Measurements from ENCODE around the gene IL17A.

Gene IL17A

GRCh38 chr6:52186075-52186474, at the start of gene IL17A:
Gene IL17A, plus strand, starts transcription at chr6:52186375. Its CDS starts 57 bp downstream, at chr6:52186432.
- no peak within 1 kb of the TSS for H3K4me3 Mint-ChIP-seq
- H3K4me1 Mint-ChIP-seq: peaks cover 7% of the 10 kb centered on the region
- no peaks in the 10 kb centered on the region for H3K36me3 Mint-ChIP-seq (ENCODE audit: low read depth)
- no peak for ATAC-seq
- no peak within 1 kb of the TSS for H3K27ac Mint-ChIP-seq
- peaks cover 51% of the 10 kb centered on the region for H3K27me3 Mint-ChIP-seq
- H3K9me3 Mint-ChIP-seq: no peaks in the 10 kb centered on the region
- no peak for DNase-seq

GRCh38 chr6:52136934-52137467, 49.2 kb upstream of the IL17A start:
- Mint-ChIP-seq H3K27me3 (peaks cover 23% of the 10 kb centered on the region), H3K9me3 (no peaks in the 10 kb centered on the region), H3K4me3 (no peak overlapping the region), H3K4me1 (peaks cover 13% of the 10 kb centered on the region), H3K36me3 (ENCODE audit: low read depth) (no peaks in the 10 kb centered on the region), H3K27ac (no peak overlapping the region)
- no peak for DNase-seq
- ATAC-seq: no peak

- Mint-ChIP-seq H3K36me3 (ENCODE audit: low read depth) (no peaks in the 10 kb centered on the region), H3K4me1 (peaks cover 13% of the 10 kb centered on the region), H3K27me3 (peaks cover 33% of the 10 kb centered on the region), H3K4me3 (no peak overlapping the region), H3K9me3 (no peaks in the 10 kb centered on the region), H3K27ac (no peak overlapping the region)
- no peak for ATAC-seq
- no peak for DNase-seq
These were observed 47.9 kb upstream of the IL17A start for GRCh38 chr6:52138284-52138683.

- Mint-ChIP-seq H3K27me3 (peaks cover 45% of the 10 kb centered on the region), H3K4me1 (peaks cover 8% of the 10 kb centered on the region), H3K36me3 (ENCODE audit: low read depth) (no peaks in the 10 kb centered on the region), H3K4me3 (no peak overlapping the region), H3K9me3 (no peaks in the 10 kb centered on the region), H3K27ac (no peak overlapping the region)
- DNase-seq (no peak), ATAC-seq (no peak)
These were observed 46.0 kb upstream of the IL17A start for GRCh38 chr6:52139985-52140680.

GRCh38 chr6:52141596-52141995, 44.6 kb upstream of the IL17A start:
- Mint-ChIP-seq H3K4me3 (no peak overlapping the region), H3K4me1 (peaks cover 8% of the 10 kb centered on the region), H3K9me3 (no peaks in the 10 kb centered on the region), H3K27me3 (peaks cover 47% of the 10 kb centered on the region), H3K36me3 (ENCODE audit: low read depth) (no peaks in the 10 kb centered on the region), H3K27ac (no peak overlapping the region)
- ATAC-seq (no peak), DNase-seq (no peak)

- Mint-ChIP-seq H3K27ac (no peak overlapping the region), H3K9me3 (no peaks in the 10 kb centered on the region), H3K4me1 (peaks cover 8% of the 10 kb centered on the region), H3K36me3 (ENCODE audit: low read depth) (no peaks in the 10 kb centered on the region), H3K27me3 (peaks cover 57% of the 10 kb centered on the region), H3K4me3 (no peak overlapping the region)
- no peak for ATAC-seq
- no peak for DNase-seq
These were observed 43.6 kb upstream of the IL17A start for GRCh38 chr6:52142556-52142955.

GRCh38 chr6:52143551-52143950, 42.6 kb upstream of the IL17A start:
- DNase-seq: no peak
- H3K27ac Mint-ChIP-seq: no peak overlapping the region
- no peak for ATAC-seq
- H3K9me3 Mint-ChIP-seq: no peaks in the 10 kb centered on the region
- no peaks in the 10 kb centered on the region for H3K36me3 Mint-ChIP-seq (ENCODE audit: low read depth)
- H3K4me3 Mint-ChIP-seq: no peak overlapping the region
- H3K27me3 Mint-ChIP-seq: peaks cover 64% of the 10 kb centered on the region
- peaks cover 8% of the 10 kb centered on the region for H3K4me1 Mint-ChIP-seq

- Mint-ChIP-seq H3K9me3 (no peaks in the 10 kb centered on the region), H3K4me1 (peaks cover 8% of the 10 kb centered on the region), H3K36me3 (ENCODE audit: low read depth) (no peaks in the 10 kb centered on the region), H3K27me3 (peaks cover 68% of the 10 kb centered on the region), H3K27ac (no peak overlapping the region), H3K4me3 (no peak overlapping the region)
- no peak for DNase-seq
- peak; percentile 51 for ATAC-seq
These were observed 41.7 kb upstream of the IL17A start for GRCh38 chr6:52144196-52145076.

- ATAC-seq (no peak), DNase-seq (no peak)
- peaks cover 65% of the 10 kb centered on the region for H3K27me3 Mint-ChIP-seq
- no peak overlapping the region for H3K4me3 Mint-ChIP-seq
- no peaks in the 10 kb centered on the region for H3K36me3 Mint-ChIP-seq (ENCODE audit: low read depth)
- no peak overlapping the region for H3K27ac Mint-ChIP-seq
- no peaks in the 10 kb centered on the region for H3K9me3 Mint-ChIP-seq
- peaks cover 5% of the 10 kb centered on the region for H3K4me1 Mint-ChIP-seq
These were observed 39.2 kb upstream of the IL17A start for GRCh38 chr6:52146851-52147445.

- no peak for DNase-seq
- Mint-ChIP-seq H3K27ac (no peak overlapping the region), H3K9me3 (no peaks in the 10 kb centered on the region), H3K4me3 (no peak overlapping the region), H3K4me1 (peaks cover 8% of the 10 kb centered on the region), H3K27me3 (peaks cover 54% of the 10 kb centered on the region), H3K36me3 (ENCODE audit: low read depth) (no peaks in the 10 kb centered on the region)
- ATAC-seq: no peak
These were observed 37.1 kb upstream of the IL17A start for GRCh38 chr6:52149076-52149475.

GRCh38 chr6:52149949-52150348, 36.2 kb upstream of the IL17A start:
- ATAC-seq (no peak), DNase-seq (no peak)
- Mint-ChIP-seq H3K27me3 (peaks cover 48% of the 10 kb centered on the region), H3K9me3 (no peaks in the 10 kb centered on the region), H3K36me3 (ENCODE audit: low read depth) (no peaks in the 10 kb centered on the region), H3K4me1 (peaks cover 3% of the 10 kb centered on the region), H3K27ac (no peak overlapping the region), H3K4me3 (no peak overlapping the region)

GRCh38 chr6:52152070-52152423, 34.1 kb upstream of the IL17A start:
- peaks cover 24% of the 10 kb centered on the region for H3K4me1 Mint-ChIP-seq
- peaks cover 38% of the 10 kb centered on the region for H3K27me3 Mint-ChIP-seq
- H3K27ac Mint-ChIP-seq: no peak overlapping the region
- DNase-seq (no peak), ATAC-seq (no peak)
- H3K9me3 Mint-ChIP-seq: no peaks in the 10 kb centered on the region
- H3K4me3 Mint-ChIP-seq: no peak overlapping the region
- peaks cover 2% of the 10 kb centered on the region for H3K36me3 Mint-ChIP-seq (ENCODE audit: low read depth)

GRCh38 chr6:52152711-52153160, 33.4 kb upstream of the IL17A start:
- peaks cover 2% of the 10 kb centered on the region for H3K36me3 Mint-ChIP-seq (ENCODE audit: low read depth)
- H3K9me3 Mint-ChIP-seq: no peaks in the 10 kb centered on the region
- no peak overlapping the region for H3K4me3 Mint-ChIP-seq
- no peak overlapping the region for H3K27ac Mint-ChIP-seq
- ATAC-seq: no peak
- no peak for DNase-seq
- peaks cover 31% of the 10 kb centered on the region for H3K4me1 Mint-ChIP-seq
- peaks cover 31% of the 10 kb centered on the region for H3K27me3 Mint-ChIP-seq

GRCh38 chr6:52154381-52154780, 31.8 kb upstream of the IL17A start:
- no peak overlapping the region for H3K27ac Mint-ChIP-seq

More at GRCh38 chr6:52154381-52154780, 31.8 kb upstream of the IL17A start:
- ATAC-seq (no peak), DNase-seq (no peak)
- Mint-ChIP-seq H3K36me3 (ENCODE audit: low read depth) (peaks cover 8% of the 10 kb centered on the region), H3K4me3 (no peak overlapping the region), H3K4me1 (peaks cover 46% of the 10 kb centered on the region), H3K27me3 (peaks cover 19% of the 10 kb centered on the region), H3K9me3 (peaks cover 13% of the 10 kb centered on the region)
